Skeletal muscle tissue (tissue), 4 donors: ENCODE measurements around the gene NET1. TPM values are rescaled to one million over a fixed set of nuclear protein-coding genes. Genes with fewer than 3 reads are reported as not detected.

Experiments used
- H3K27ac ChIP-seq: one replicate; pipeline ENCODE4 v1.7.0; 2013; ENCODE audit warnings: mild to moderate bottlenecking, low read depth, low read length, inconsistent platforms
- H3K27me3 ChIP-seq, 3 donors: one replicate each; pipeline ENCODE4 v1.7.0; 2013; ENCODE audit warnings: low read length in 3 of 3; ENCODE audit not compliant: control insufficient read depth in 3 of 3, insufficient read depth in 3 of 3
- H3K36me3 ChIP-seq, 3 donors: one replicate each; pipeline ENCODE4 v1.7.0; 2013; ENCODE audit warnings: low read length in 3 of 3; ENCODE audit not compliant: control insufficient read depth in 3 of 3, insufficient read depth in 3 of 3
- H3K4me1 ChIP-seq, 3 donors: one replicate each; pipeline ENCODE4 v1.7.0; 2013; ENCODE audit warnings: low read length in 3 of 3, mild to moderate bottlenecking in 3 of 3; ENCODE audit not compliant: control insufficient read depth in 3 of 3, insufficient read depth in 3 of 3
- H3K4me3 ChIP-seq, 3 donors: one replicate each; pipeline ENCODE4 v1.7.0; 2013; ENCODE audit warnings: low read length in 3 of 3
- H3K9ac ChIP-seq, 3 donors: one replicate each; pipeline ENCODE4 v1.7.0; 2013; ENCODE audit warnings: low read length in 3 of 3, mild to moderate bottlenecking in 3 of 3, moderate library complexity in 2 of 3, low read depth in 1 of 3
- H3K9me3 ChIP-seq, 3 donors: one replicate each; pipeline ENCODE4 v1.7.0; 2013; ENCODE audit warnings: low read length in 3 of 3; ENCODE audit not compliant: control insufficient read depth in 3 of 3
- total RNA-seq: library from RNA; depleted of rRNA; stranded (reverse); fragments of >200 nt; gene quantifications from one replicate; pipeline ENCODE4 v1.2.3, GENCODE V29; 2014
- donor health status: Osteomylitis.

NET1 gene
- total RNA-seq, 1 donor from 2014 or later = 79.3 TPM

- H3K27me3 ChIP-seq = no peaks in the 10 kb centered on the region
- H3K4me3 ChIP-seq = peak overlapping the region; percentile 74 to 85 (median 79)
- peaks cover 12 to 22% (median 18%) of the 10 kb centered on the region in 3 donors for H3K4me1 ChIP-seq
- H3K9ac ChIP-seq = peak overlapping the region; percentile 79 to 85 (median 81)
- peak overlapping the region; percentile 87 for H3K27ac ChIP-seq
- H3K9me3 ChIP-seq = no peaks in the 10 kb centered on the region
- H3K36me3 ChIP-seq = no peaks in the 10 kb centered on the region
These were observed 918 bp downstream of the NET1 start for GRCh38 chr10:5413012-5413938.

- H3K4me1 ChIP-seq = peaks cover 10 to 19% (median 16%) of the 10 kb centered on the region in 3 donors
- no peaks in the 10 kb centered on the region for H3K9me3 ChIP-seq
- no peaks in the 10 kb centered on the region for H3K27me3 ChIP-seq
- H3K4me3 ChIP-seq = peak overlapping the region in 2 of 3 donors; percentile 30 to 42
- H3K9ac ChIP-seq = peak overlapping the region; percentile 20 to 54 (median 34)
- H3K27ac ChIP-seq = peak overlapping the region; percentile 62
- H3K36me3 ChIP-seq = no peaks in the 10 kb centered on the region
These were observed 4.6 kb downstream of the NET1 start for GRCh38 chr10:5416981-5417380.

GRCh38 chr10:5418584-5418983 lies 6.2 kb downstream of the NET1 start:
- Histone ChIP-seq H3K9ac (no peak overlapping the region), H3K27me3 (no peaks in the 10 kb centered on the region), H3K9me3 (no peaks in the 10 kb centered on the region), H3K4me3 (no peak overlapping the region), H3K27ac (no peak overlapping the region), H3K36me3 (no peaks in the 10 kb centered on the region), H3K4me1 (peaks cover 9 to 14% (median 13%) of the 10 kb centered on the region in 3 donors)

GRCh38 chr10:5419466-5420094 lies 7.2 kb downstream of the NET1 start:
- H3K27me3 ChIP-seq = no peaks in the 10 kb centered on the region
- H3K36me3 ChIP-seq = no peaks in the 10 kb centered on the region
- H3K9ac ChIP-seq = no peak overlapping the region
- no peaks in the 10 kb centered on the region for H3K9me3 ChIP-seq
- H3K4me3 ChIP-seq = no peak overlapping the region
- H3K27ac ChIP-seq = no peak overlapping the region
- peaks cover 9 to 14% (median 10%) of the 10 kb centered on the region in 3 donors for H3K4me1 ChIP-seq

- Histone ChIP-seq H3K9me3 (no peaks in the 10 kb centered on the region), H3K4me1 (peaks cover 0 to 3% (median 0%) of the 10 kb centered on the region in 3 donors), H3K4me3 (no peak overlapping the region), H3K36me3 (no peaks in the 10 kb centered on the region), H3K27ac (no peak overlapping the region), H3K27me3 (no peaks in the 10 kb centered on the region), H3K9ac (no peak overlapping the region)
These were observed 11.4 kb downstream of the NET1 start for GRCh38 chr10:5423771-5424170.

GRCh38 chr10:5424751-5425150 lies 12.4 kb downstream of the NET1 start:
- Histone ChIP-seq H3K36me3 (no peaks in the 10 kb centered on the region), H3K27me3 (no peaks in the 10 kb centered on the region), H3K4me1 (peaks cover 0 to 3% (median 0%) of the 10 kb centered on the region in 3 donors), H3K4me3 (no peak overlapping the region), H3K9ac (no peak overlapping the region), H3K27ac (no peak overlapping the region), H3K9me3 (no peaks in the 10 kb centered on the region)

- peaks cover 0 to 3% (median 0%) of the 10 kb centered on the region in 3 donors for H3K4me1 ChIP-seq
- H3K9me3 ChIP-seq = peaks cover 0 to 2% (median 0%) of the 10 kb centered on the region in 3 donors
- peaks cover 0 to 3% (median 0%) of the 10 kb centered on the region in 3 donors for H3K36me3 ChIP-seq
- H3K4me3 ChIP-seq = no peak overlapping the region
- no peak overlapping the region for H3K27ac ChIP-seq
- H3K27me3 ChIP-seq = no peaks in the 10 kb centered on the region
- no peak overlapping the region for H3K9ac ChIP-seq
These were observed 15.8 kb downstream of the NET1 start for GRCh38 chr10:5428133-5428532.

GRCh38 chr10:5433182-5433581 lies 20.8 kb downstream of the NET1 start:
- Histone ChIP-seq H3K9ac (peak overlapping the region in 1 of 3 donors; percentile 1), H3K27ac (no peak overlapping the region), H3K27me3 (no peaks in the 10 kb centered on the region), H3K36me3 (peaks cover 0 to 3% (median 0%) of the 10 kb centered on the region in 3 donors), H3K4me1 (no peaks in the 10 kb centered on the region), H3K4me3 (no peak overlapping the region), H3K9me3 (peaks cover 0 to 2% (median 0%) of the 10 kb centered on the region in 3 donors)

GRCh38 chr10:5434017-5434753 lies 21.8 kb downstream of the NET1 start:
- no peak overlapping the region for H3K27ac ChIP-seq
- H3K9ac ChIP-seq = peak overlapping the region in 1 of 3 donors; percentile 48
- H3K36me3 ChIP-seq = peaks cover 0 to 3% (median 0%) of the 10 kb centered on the region in 3 donors
- no peaks in the 10 kb centered on the region for H3K27me3 ChIP-seq
- H3K9me3 ChIP-seq = peaks cover 0 to 2% (median 0%) of the 10 kb centered on the region in 3 donors
- H3K4me3 ChIP-seq = no peak overlapping the region
- no peaks in the 10 kb centered on the region for H3K4me1 ChIP-seq
